Measurements from ENCODE around the gene SLC38A4. TPM values are rescaled to one million over a fixed set of nuclear protein-coding genes. Genes with fewer than 3 reads are reported as not detected.

SLC38A4 gene
- polyA plus RNA-seq, 1 donor: 10.3 TPM

- no peak for DNase-seq
These were observed 14.6 kb downstream of the SLC38A4 start for GRCh38 chr12:46811185-46811584.

- DNase-seq: no peak
These were observed 16.7 kb downstream of the SLC38A4 start for GRCh38 chr12:46808955-46809697.

GRCh38 chr12:46808317-46808716 is 17.5 kb downstream of the SLC38A4 start:
- DNase-seq: no peak

- DNase-seq: no peak
These were observed 21.7 kb downstream of the SLC38A4 start for GRCh38 chr12:46804054-46804453.

DNA sequence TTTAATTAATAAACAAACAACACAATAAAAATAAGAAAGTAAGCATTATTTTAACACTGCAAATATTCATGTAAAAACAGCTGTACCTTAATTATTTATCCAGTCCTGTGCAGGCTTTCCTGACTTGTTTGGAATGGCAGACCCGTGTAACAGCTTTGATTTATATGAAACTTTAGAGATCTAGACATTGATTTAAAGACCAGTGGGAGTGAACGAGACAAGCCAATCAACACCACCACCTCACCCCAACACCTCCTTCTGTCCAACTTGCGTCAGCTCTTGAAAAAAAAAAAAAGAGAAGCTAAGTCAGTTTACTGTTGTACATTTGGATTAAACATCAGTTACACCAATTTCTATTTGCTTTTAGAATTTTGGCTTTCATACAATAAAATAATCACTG is 22.3 kb downstream of the SLC38A4 start:
- no peak for DNase-seq

DNA sequence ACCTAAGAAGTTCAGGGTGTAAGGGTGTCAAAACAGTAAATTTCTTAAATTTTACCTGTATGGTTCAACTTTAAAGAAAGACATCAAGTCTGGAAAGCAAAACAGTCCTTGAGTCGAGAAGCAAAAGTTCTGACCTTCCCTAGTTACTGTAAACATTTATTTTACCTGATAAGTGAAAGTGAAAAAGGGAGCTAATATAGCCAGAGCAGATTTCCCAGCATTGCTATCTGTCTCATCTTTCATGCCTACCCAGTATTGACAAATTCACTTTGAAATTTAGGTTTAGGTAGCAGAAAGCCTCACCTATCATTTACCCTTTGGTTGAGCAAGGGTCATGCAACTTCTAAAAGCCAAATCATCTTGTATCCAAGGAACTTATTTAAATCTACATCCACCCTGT is 24.5 kb downstream of the SLC38A4 start:
- DNase-seq: no peak

GRCh38 chr12:46800160-46800559 is 25.6 kb downstream of the SLC38A4 start:
- DNase-seq: no peak

DNA sequence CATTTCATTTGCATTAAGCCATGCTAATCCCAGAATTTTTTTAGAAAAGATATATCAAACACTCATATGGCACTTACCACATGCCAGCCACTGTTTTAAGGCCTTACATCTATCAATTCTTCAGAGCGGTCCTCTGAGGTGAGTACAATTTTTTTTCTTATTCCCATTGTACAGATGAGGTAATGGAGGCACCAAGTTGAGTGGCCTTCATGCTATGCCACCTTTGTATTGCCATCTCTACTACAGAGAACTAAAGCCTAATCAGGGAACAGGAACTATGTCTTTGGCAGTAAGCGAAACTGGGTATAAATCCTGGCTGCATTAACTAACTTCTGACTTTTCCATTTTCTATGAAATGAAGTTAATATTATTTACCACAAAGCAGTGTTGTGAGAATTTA is 27.1 kb downstream of the SLC38A4 start:
- no peak for DNase-seq

- DNase-seq: no peak
These were observed 27.7 kb downstream of the SLC38A4 start for GRCh38 chr12:46798056-46798455.

GRCh38 chr12:46795988-46796387 is 29.8 kb downstream of the SLC38A4 start:
- no peak for DNase-seq

GRCh38 chr12:46794593-46795190 is 31.1 kb downstream of the SLC38A4 start:
- DNase-seq: no peak

DNA sequence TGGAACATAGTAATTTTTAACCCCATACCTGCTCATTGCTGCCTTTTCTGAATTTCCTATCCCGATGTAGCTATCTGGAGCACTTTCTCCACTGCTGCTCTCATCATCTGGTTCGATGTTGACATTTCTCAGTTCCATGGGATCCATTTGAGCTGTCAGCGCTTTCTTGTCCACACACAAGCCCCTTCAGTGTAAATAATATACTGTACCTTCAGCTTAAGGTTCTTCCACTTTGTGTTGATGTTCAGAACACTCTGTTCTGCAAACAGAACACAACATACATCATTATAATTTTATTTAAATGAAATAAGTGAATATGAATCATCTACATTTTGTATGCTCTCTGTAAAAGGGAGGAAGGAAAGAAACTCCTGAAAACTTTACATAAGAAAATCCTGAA is 32.9 kb downstream of the SLC38A4 start:
- no peak for DNase-seq

DNA sequence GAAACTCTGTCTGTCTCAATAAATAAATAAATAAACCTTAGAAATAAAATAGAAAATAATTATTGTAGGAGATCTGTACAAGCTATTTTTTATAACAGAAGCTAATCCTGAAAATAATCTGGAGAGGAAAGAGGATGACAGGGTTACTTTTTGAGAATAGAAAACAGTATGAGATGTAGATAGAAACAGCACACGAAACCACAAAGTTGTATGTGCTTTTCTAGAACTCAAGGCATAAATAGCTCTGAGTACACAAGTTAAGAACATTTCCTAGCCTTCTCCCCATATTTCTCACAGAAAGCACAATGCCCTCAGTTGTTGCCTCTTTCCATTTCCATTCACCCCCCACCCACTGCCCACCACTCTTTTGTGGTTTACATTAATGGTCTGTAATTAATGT is 35.7 kb downstream of the SLC38A4 start:
- DNase-seq: no peak

GRCh38 chr12:46788072-46788887 is 37.5 kb downstream of the SLC38A4 start:
- no peak for DNase-seq

- DNase-seq: no peak
These were observed 38.2 kb downstream of the SLC38A4 start for GRCh38 chr12:46787496-46788055.

GRCh38 chr12:46786774-46787173 is 39.0 kb downstream of the SLC38A4 start:
- DNase-seq: no peak

GRCh38 chr12:46785382-46785781 is 40.4 kb downstream of the SLC38A4 start:
- DNase-seq: no peak

- DNase-seq: no peak
These were observed 41.9 kb downstream of the SLC38A4 start for GRCh38 chr12:46783871-46784270.

DNA sequence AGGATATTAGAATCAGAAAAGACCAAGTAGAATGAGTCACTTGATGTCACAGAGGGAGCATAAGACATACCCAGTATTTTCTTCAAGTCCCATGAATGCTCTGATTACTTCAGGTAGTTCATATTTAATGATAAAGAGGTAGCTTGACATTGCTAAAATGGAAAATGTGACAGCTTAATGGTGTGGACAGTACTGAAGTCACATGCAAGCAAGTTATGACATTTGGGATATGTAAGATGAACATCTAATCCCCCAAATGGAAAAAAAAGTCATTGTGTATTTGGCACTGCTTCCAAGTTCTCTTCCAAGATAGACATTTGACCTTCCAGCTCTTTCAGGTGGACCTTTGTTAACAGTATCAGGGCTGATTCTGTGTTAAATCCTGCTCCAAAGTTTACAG is 45.9 kb downstream of the SLC38A4 start:
- DNase-seq: no peak

DNA sequence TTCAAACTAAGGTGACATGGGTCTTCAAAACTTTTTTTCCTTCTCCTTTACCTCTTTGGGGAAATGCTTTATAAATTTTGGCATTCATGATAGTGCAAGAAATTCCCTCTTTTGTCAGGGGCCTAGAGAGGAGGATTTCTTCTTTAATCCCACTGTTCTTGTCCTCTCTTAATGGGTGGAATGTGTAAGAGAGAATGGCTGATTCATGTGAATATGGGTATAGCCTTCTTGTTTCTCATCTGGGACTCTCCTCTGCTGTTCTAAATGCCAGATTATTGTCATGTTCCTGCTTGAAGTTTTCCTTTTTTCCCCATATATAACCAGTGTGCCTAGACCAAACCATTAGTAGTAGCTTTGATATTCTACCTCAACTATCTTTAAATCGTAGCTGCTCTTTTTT is 46.7 kb downstream of the SLC38A4 start:
- DNase-seq: no peak

GRCh38 chr12:46778415-46778814 is 47.4 kb downstream of the SLC38A4 start:
- no peak for DNase-seq

DNA sequence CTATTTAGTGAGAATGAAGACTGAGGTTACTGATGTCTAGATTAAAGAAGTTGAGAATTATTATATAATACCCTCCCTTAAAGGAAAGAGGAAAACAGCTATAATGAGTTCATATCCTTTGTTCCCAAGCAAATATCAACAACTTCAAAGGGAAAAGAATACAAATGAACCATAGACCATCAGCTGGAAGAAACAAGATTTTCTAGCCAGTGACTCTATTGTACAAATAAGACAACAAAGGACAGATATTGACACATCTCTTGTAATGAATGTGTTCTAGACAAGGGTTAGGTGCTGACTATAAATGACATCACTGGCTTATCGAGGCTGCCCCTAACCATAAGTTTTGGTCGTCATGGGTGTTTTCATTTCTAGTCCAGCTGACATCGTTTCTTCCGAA is 48.2 kb downstream of the SLC38A4 start:
- DNase-seq: no peak

DNA sequence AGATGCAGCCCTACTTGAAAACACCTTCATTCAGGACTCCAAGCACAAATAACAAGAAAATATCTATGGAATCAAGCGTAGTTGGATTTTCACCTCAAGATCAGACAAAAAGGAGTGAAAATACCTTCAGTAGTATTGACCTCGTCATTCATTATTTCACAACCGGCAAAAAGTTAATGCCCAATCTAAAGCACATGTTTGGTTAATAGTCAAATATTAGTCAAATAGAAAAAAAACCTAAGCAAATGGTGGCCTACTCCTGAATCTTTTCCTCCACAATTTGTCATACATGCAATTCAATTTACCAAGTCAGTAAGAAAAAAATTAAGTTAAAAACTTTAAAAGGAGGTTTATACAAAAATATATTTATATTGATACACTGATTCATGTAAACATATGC is 50.0 kb downstream of the SLC38A4 start:
- no peak for DNase-seq

GRCh38 chr12:46774322-46774633 is 51.5 kb downstream of the SLC38A4 start:
- no peak for DNase-seq

Data from hindlimb muscle (tissue), 1 donor.